T-cell (primary cell): Measurements from ENCODE around the gene HEXD. TPM values are rescaled to one million over a fixed set of nuclear protein-coding genes. Genes with fewer than 3 reads are reported as not detected.

ENCODE experiments used
- ATAC-seq, 4 experiments: fragments of 200-7000 bp in 3 of 4; fragments of 150-1000 bp in 1 of 4; cut with Tn5 transposase; replicated peaks in 1 of 4; 1 replicate in 3 of 4; 2 replicates in 1 of 4; pipeline ENCODE4 v1.10.0; 2021; ENCODE audit warnings: moderate library complexity in 3 of 4, mild to moderate bottlenecking in 2 of 4, moderate number of reproducible peaks in 1 of 4
- CTCF ChIA-PET, 2 donors: fragments of 300-600 bp; sonication (Branson Sonifier 250); formaldehyde crosslinking; loops; one replicate each; lab custom pipeline; 2022; ENCODE audit warnings: antibody characterized with exemption in 2 of 2; lab: Charles Lee
- POLR2A ChIA-PET, 2 donors: fragments of 300-600 bp; sonication (Branson Sonifier 250); formaldehyde crosslinking; loops; one replicate each; lab custom pipeline; 2022; ENCODE audit warnings: antibody characterized with exemption in 2 of 2; lab: Charles Lee
- DNase-seq, 35 experiments: peaks; one replicate each; pipeline versions ENCODE4 v3.0.0 to v3.0.0-alpha.2; 2013 to 2023
- H3K27ac ChIP-seq: one replicate; pipeline ENCODE4 v1.5.1; 2013; ENCODE audit warnings: low read length
- H3K27me3 ChIP-seq, 2 experiments: replicated peaks in 1 of 2; 1 replicate in 1 of 2; 2 replicates in 1 of 2; pipeline versions ENCODE4 v1.6.1 to v1.7.0; 2013; ENCODE audit warnings: low read length in 1 of 2, mixed read lengths in 1 of 2; ENCODE audit not compliant: control insufficient read depth in 2 of 2, insufficient read depth in 2 of 2; ENCODE audit errors: extremely low read depth in 1 of 2
- H3K36me3 ChIP-seq, 2 donors: 1 replicate in 1 of 2; 2 replicates in 1 of 2; pipeline versions ENCODE4 v1.6.1 to v1.7.0; 2013; ENCODE audit warnings: low read length in 1 of 2; ENCODE audit not compliant: control insufficient read depth in 2 of 2, insufficient read depth in 1 of 2; ENCODE audit errors: extremely low read depth in 1 of 2
- H3K4me1 ChIP-seq, 2 experiments: 1 replicate in 1 of 2; 2 replicates in 1 of 2; pipeline versions ENCODE4 v1.6.1 to v1.7.0; 2013; ENCODE audit warnings: low read length in 2 of 2, mixed read lengths in 1 of 2; ENCODE audit not compliant: insufficient read depth in 2 of 2, control insufficient read depth in 1 of 2; ENCODE audit errors: extremely low read depth in 1 of 2
- H3K4me3 ChIP-seq, 2 donors: 1 replicate in 1 of 2; 2 replicates in 1 of 2; pipeline versions ENCODE4 v1.5.1 to v1.7.0; 2013; ENCODE audit warnings: mild to moderate bottlenecking in 2 of 2, low read length in 1 of 2, moderate library complexity in 1 of 2; ENCODE audit not compliant: control insufficient read depth in 1 of 2; ENCODE audit errors: extremely low read depth in 1 of 2
- H3K9me3 ChIP-seq: 2 replicates; pipeline ENCODE4 v1.7.0; 2013
- H3K27ac Mint-ChIP-seq, 2 donors: one replicate each; pipeline ENCODE4 v1.8.0; 2020 to 2021; ENCODE audit warnings: mild to moderate bottlenecking in 2 of 2, mixed read lengths in 2 of 2
- H3K27me3 Mint-ChIP-seq, 2 donors: one replicate each; pipeline ENCODE4 v1.8.0; 2021 to 2022; ENCODE audit warnings: mixed read lengths in 2 of 2
- H3K36me3 Mint-ChIP-seq: one replicate; pipeline ENCODE4 v1.8.0; 2021; ENCODE audit warnings: mixed read lengths
- H3K4me1 Mint-ChIP-seq, 3 donors: one replicate each; pipeline ENCODE4 v1.8.0; 2020 to 2022; ENCODE audit warnings: mixed read lengths in 3 of 3, mild to moderate bottlenecking in 1 of 3
- H3K4me3 Mint-ChIP-seq, 3 donors: one replicate each; pipeline ENCODE4 v1.8.0; 2020 to 2022; ENCODE audit warnings: mild to moderate bottlenecking in 3 of 3, mixed read lengths in 3 of 3, moderate library complexity in 3 of 3
- H3K9me3 Mint-ChIP-seq, 3 donors: one replicate each; pipeline ENCODE4 v1.8.0; 2020 to 2022; ENCODE audit warnings: mixed read lengths in 3 of 3
- WGBS: methylation state at CpG from one replicate; pipeline ENCODE4 v1.1.5; 2013; ENCODE audit warnings: missing lambda C conversion rate; ENCODE audit not compliant: insufficient coverage; 5-methylcytosine and 5-hydroxymethylcytosine counted together
- total RNA-seq, 35 experiments: library from RNA in 6 of 35; stranded (reverse) in 6 of 35; fragments of 120-200 nt in 1 of 35; gene quantifications; one replicate each; pipeline versions ENCODE4 v1.2.1 to v1.2.4 and lab custom pipeline; 2013 to 2026

HEXD gene
- total RNA-seq, 5 donors from 2014 or later (not counting 1 experiment from before 2014, with no cell fraction given) = 51.2 to 128 (median 113) TPM

GRCh38 chr17:82394278-82394677 is 23.9 kb upstream of the HEXD start:
- Histone ChIP-seq H3K4me1 (no peaks in the 10 kb centered on the region), H3K4me3 (no peak overlapping the region), H3K27me3 (no peaks in the 10 kb centered on the region), H3K27ac (no peak overlapping the region), H3K9me3 (no peaks in the 10 kb centered on the region), H3K36me3 (peaks cover 13% of the 10 kb centered on the region in 2 donors)
- ATAC-seq (no peak), DNase-seq (no peak)
- H3K27me3 Mint-ChIP-seq = no peaks in the 10 kb centered on the region
- CTCF ChIA-PET = no interaction called here
- H3K9me3 Mint-ChIP-seq = no peaks in the 10 kb centered on the region
- 100% methylated on average over 9 of the region's 12 CpGs for WGBS
- peaks cover 14% of the 10 kb centered on the region for H3K36me3 Mint-ChIP-seq
- no peak overlapping the region for H3K27ac Mint-ChIP-seq
- H3K4me3 Mint-ChIP-seq = no peak overlapping the region
- POLR2A ChIA-PET = no interaction called here
- no peaks in the 10 kb centered on the region for H3K4me1 Mint-ChIP-seq

DNA sequence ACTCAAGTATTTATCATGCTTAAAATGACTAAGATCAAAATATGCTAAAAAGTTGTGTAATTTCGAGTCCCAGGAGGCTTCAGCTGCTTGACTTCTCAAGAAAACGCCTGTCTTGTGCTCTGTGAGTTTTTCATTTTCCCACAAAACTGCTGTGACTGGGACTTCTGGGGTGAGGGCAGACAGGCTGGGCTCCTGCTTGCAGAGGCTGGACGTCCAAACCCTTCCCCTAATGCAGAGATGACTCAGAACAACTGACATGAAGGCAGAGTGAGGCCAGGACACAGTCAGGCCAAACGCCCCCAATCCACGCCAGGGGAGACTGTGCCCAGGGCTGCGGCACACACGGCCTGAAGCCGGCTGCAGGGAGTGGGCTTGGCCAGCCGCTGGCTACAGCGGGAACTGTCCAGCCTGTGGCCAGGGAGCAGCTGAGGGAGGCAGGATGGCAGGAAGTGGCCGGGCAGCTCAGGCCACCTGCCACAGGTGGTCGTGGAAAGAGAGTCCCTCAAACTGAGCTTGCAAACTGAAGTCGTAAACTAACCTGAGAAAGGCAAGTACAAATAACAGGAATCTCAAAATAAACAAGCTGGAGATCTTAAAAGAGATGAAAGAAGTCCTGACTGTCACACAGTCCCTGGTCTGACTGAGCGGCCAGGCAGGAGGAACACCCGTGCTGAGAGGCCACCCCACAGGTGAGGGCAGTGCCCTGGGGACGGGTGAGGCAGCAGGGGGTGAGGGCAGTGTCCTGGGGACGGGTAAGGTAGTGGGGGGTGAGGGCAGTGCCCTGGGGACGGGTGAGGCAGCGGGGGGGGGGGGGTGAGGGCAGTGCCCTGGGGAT is 21.3 kb upstream of the HEXD start:
- H3K4me3 ChIP-seq = no peak overlapping the region
- no peaks in the 10 kb centered on the region for H3K27me3 Mint-ChIP-seq
- no peak overlapping the region for H3K4me3 Mint-ChIP-seq
- 76% methylated on average over 11 of the region's 19 CpGs for WGBS
- ChIA-PET POLR2A (no interaction called here), CTCF (no interaction called here)
- DNase-seq = no peak
- no peak overlapping the region for H3K27ac Mint-ChIP-seq
- peaks cover 13% of the 10 kb centered on the region in 2 donors for H3K36me3 ChIP-seq
- H3K4me1 Mint-ChIP-seq = peaks cover 11 to 15% (median 13%) of the 10 kb centered on the region in 3 donors
- peaks cover 14% of the 10 kb centered on the region for H3K36me3 Mint-ChIP-seq
- no peak for ATAC-seq
- no peak overlapping the region for H3K27ac ChIP-seq
- no peaks in the 10 kb centered on the region for H3K9me3 ChIP-seq
- peaks cover 0 to 16% of the 10 kb centered on the region in 2 experiments for H3K4me1 ChIP-seq
- no peaks in the 10 kb centered on the region for H3K27me3 ChIP-seq
- no peaks in the 10 kb centered on the region for H3K9me3 Mint-ChIP-seq

DNA sequence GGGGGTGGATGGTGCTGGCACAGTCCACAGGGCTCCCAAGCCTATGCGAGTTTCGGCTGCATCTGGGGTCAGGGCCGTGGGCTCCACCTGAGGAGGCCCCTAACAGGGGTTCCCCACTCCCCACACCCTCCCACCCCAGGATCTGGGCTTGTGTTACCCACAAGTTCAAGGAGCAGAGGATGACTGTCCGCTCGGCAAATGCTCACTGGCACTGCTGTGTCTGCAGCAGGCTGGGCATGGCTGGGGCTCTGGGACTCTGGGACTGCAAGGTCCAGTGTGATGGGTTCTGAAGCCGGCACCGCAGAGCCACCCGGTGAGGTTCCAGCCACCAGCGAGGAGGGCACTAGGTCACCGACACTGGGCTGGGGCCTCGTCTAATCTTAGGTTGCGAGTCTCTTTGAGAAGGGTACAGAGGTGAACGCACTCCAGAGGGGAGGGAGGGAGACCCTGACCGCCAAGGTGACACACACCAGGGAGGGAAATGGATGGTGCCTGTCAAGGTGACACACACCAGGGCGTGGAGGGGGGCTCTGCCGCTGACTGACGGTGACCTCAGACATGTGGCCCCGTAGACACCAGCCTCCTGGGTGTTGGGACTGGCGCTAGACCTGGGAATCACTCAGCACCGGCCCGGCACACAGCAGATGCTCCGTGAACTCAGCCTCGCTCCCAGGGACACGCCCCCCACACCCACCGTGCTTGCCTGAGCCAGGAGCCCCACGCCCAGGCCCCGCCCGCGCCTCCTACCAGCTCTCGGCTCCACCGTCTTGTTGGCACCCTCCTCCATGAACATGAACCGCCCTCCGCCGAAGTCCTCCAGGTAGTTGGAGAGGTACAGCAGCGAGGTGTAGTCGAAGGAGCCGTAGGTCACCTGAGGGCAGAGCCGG is 20.5 kb upstream of the HEXD start:
- no peak overlapping the region for H3K27ac ChIP-seq

GRCh38 chr17:82399041-82399441 is 19.1 kb upstream of the HEXD start:
- no peaks in the 10 kb centered on the region for H3K27me3 Mint-ChIP-seq
- H3K27ac Mint-ChIP-seq = no peak overlapping the region
- H3K4me3 Mint-ChIP-seq = no peak overlapping the region
- CTCF ChIA-PET = no interaction called here
- Histone ChIP-seq H3K9me3 (no peaks in the 10 kb centered on the region), H3K4me3 (no peak overlapping the region), H3K4me1 (peaks cover 0 to 18% of the 10 kb centered on the region in 2 experiments), H3K36me3 (peaks cover 13 to 15% of the 10 kb centered on the region in 2 donors), H3K27ac (no peak overlapping the region), H3K27me3 (no peaks in the 10 kb centered on the region)
- POLR2A ChIA-PET = interaction anchor here in 1 of 2 donors (0.5 kb wide), 1 partner anchor 106 kb away, joined by 3 read pairs; no protein-coding TSS in a partner anchor
- H3K36me3 Mint-ChIP-seq = peaks cover 16% of the 10 kb centered on the region
- peaks cover 15 to 16% (median 16%) of the 10 kb centered on the region in 3 donors for H3K4me1 Mint-ChIP-seq
- WGBS = 97% methylated on average over 10 of the region's 13 CpGs
- H3K9me3 Mint-ChIP-seq = no peaks in the 10 kb centered on the region
- ATAC-seq = no peak
- DNase-seq = no peak

More for the DNA sequence above, 20.5 kb upstream of the HEXD start:
- Mint-ChIP-seq H3K36me3 (peaks cover 14% of the 10 kb centered on the region), H3K4me3 (no peak overlapping the region), H3K27me3 (no peaks in the 10 kb centered on the region), H3K9me3 (no peaks in the 10 kb centered on the region), H3K4me1 (peaks cover 15 to 16% (median 16%) of the 10 kb centered on the region in 3 donors), H3K27ac (no peak overlapping the region)
- ATAC-seq = no peak
- Histone ChIP-seq H3K9me3 (no peaks in the 10 kb centered on the region), H3K27me3 (no peaks in the 10 kb centered on the region), H3K36me3 (peaks cover 9 to 13% of the 10 kb centered on the region in 2 donors), H3K4me3 (no peak overlapping the region), H3K4me1 (peaks cover 0 to 18% of the 10 kb centered on the region in 2 experiments)
- DNase-seq = no peak
- POLR2A ChIA-PET = no interaction called here
- WGBS = 94% methylated on average over 26 of the region's 38 CpGs
- CTCF ChIA-PET = no interaction called here

DNA sequence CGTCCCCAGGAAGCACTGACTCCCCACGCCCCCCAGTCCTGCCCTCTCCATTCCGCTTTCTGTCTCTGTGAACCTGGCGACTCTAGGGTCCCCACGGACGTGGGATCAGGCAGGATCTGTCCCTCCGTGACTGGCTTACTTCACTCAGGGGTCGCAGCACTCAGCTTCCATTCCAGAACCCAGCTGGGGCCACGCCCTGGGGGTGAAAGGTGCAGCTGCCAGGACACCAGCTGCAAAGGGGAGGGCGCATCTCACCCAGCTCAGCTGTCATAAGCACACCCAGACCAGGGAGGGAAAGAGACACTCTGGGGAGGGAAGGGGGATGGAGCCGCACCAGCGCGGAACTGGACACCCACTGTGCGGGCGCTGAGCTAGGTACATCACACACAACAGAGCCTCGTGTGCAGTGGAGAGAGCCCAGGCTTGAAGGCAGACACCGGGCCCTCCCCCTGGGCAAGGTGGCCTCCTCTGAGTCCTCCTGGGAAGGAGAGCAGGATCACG is 18.5 kb upstream of the HEXD start:
- H3K27me3 Mint-ChIP-seq = no peaks in the 10 kb centered on the region
- no peak overlapping the region for H3K4me3 Mint-ChIP-seq
- ChIA-PET CTCF (no interaction called here), POLR2A (interaction anchor here in 1 of 2 donors (0.5 kb wide), 1 partner anchor 105 kb away, joined by 3 read pairs; no protein-coding TSS in a partner anchor)
- peaks cover 15% of the 10 kb centered on the region for H3K36me3 Mint-ChIP-seq
- Histone ChIP-seq H3K4me3 (no peak overlapping the region), H3K9me3 (no peaks in the 10 kb centered on the region), H3K27ac (no peak overlapping the region), H3K27me3 (no peaks in the 10 kb centered on the region), H3K4me1 (peaks cover 0 to 18% of the 10 kb centered on the region in 2 experiments), H3K36me3 (peaks cover 11 to 16% of the 10 kb centered on the region in 2 donors)
- ATAC-seq = no peak
- no peaks in the 10 kb centered on the region for H3K9me3 Mint-ChIP-seq
- DNase-seq = no peak
- H3K27ac Mint-ChIP-seq = no peak overlapping the region
- peaks cover 15 to 16% (median 16%) of the 10 kb centered on the region in 3 donors for H3K4me1 Mint-ChIP-seq
- WGBS = 94% methylated on average over 16 of the region's 18 CpGs

- H3K27ac Mint-ChIP-seq = no peak overlapping the region
- ChIA-PET CTCF (no interaction called here), POLR2A (no interaction called here)
- no peaks in the 10 kb centered on the region for H3K9me3 ChIP-seq
- H3K27me3 Mint-ChIP-seq = no peaks in the 10 kb centered on the region
- H3K36me3 Mint-ChIP-seq = peaks cover 13% of the 10 kb centered on the region
- peaks cover 9 to 13% of the 10 kb centered on the region in 2 donors for H3K36me3 ChIP-seq
- no peak for DNase-seq
- no peak overlapping the region for H3K27ac ChIP-seq
- peak in 1 of 4 experiments; percentile 10 for ATAC-seq
- H3K4me3 ChIP-seq = no peak overlapping the region
- no peaks in the 10 kb centered on the region for H3K27me3 ChIP-seq
- H3K4me3 Mint-ChIP-seq = no peak overlapping the region
- WGBS = no CpG with 5 or more reads among the region's 7 CpGs
- peaks cover 15 to 16% (median 16%) of the 10 kb centered on the region in 3 donors for H3K4me1 Mint-ChIP-seq
- no peaks in the 10 kb centered on the region for H3K9me3 Mint-ChIP-seq
- H3K4me1 ChIP-seq = peaks cover 0 to 18% of the 10 kb centered on the region in 2 experiments
Observed at GRCh38 chr17:82400206-82400605, 17.9 kb upstream of the HEXD start.
